ENCODE data around the gene PWP2.

The PWP2 gene

GRCh38 chr21:44082648-44083440 is 24.4 kb upstream of the PWP2 start:
- no peak for DNase-seq (ENCODE audit: low spot score)
- H3K4me1 ChIP-seq (ENCODE audit: insufficient read depth, poor library complexity, severe bottlenecking): no peaks in the 10 kb centered on the region
- H3K9me3 ChIP-seq (ENCODE audit: severe bottlenecking): no peaks in the 10 kb centered on the region
- no peak for ATAC-seq (ENCODE audit: low read depth)
- no peaks in the 10 kb centered on the region for H3K27me3 ChIP-seq (ENCODE audit: insufficient read depth, poor library complexity, severe bottlenecking)
- no peak for TF ChIP-seq CTCF (IDR thresholded peaks at IDR 0.05; ENCODE audit: poor library complexity, severe bottlenecking)
- H3K36me3 ChIP-seq (ENCODE audit: low read depth): peaks cover 82% of the 10 kb centered on the region
- no peak overlapping the region for H3K27ac ChIP-seq (ENCODE audit: poor library complexity, severe bottlenecking)
- H3K4me3 ChIP-seq (ENCODE audit: severe bottlenecking): no peak overlapping the region

DNA sequence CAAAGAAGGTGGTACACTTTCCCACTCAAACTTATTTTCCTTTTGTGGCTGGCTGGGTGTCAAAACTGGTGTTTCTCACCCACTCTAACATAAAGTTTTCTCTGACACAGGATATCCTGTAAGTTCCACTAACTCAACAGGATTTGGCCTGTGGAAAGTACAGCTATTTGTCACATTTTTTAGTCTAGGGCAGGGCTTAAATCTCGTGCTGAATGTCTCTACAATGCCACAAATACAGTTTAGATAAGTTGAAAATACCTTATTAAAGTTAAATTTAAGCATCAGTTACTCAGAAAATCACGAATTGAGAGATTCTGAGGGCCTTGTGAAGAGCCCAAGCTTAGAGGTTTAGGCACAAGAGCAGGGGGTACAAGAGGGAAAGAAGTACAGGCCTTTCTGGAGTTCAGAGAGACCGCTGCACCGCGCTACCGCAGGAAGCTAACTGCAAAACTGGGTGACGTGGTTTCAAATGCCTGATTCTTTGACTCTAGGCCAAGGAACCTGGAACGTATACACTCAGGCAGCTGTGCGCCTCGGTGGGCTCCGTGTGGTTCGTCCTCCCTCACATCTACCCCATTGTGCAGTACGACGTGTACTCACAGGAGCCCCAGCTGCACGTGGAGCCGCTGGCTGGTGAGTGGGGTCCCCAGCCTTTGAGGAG is 23.4 kb upstream of the PWP2 start:
- ATAC-seq (ENCODE audit: low read depth) (no peak), DNase-seq (ENCODE audit: low spot score) (no peak)
- Histone ChIP-seq H3K9me3 (ENCODE audit: severe bottlenecking) (no peaks in the 10 kb centered on the region), H3K4me1 (ENCODE audit: insufficient read depth, poor library complexity, severe bottlenecking) (no peaks in the 10 kb centered on the region), H3K27ac (ENCODE audit: poor library complexity, severe bottlenecking) (no peak overlapping the region), H3K27me3 (ENCODE audit: insufficient read depth, poor library complexity, severe bottlenecking) (no peaks in the 10 kb centered on the region), H3K4me3 (ENCODE audit: severe bottlenecking) (no peak overlapping the region), H3K36me3 (ENCODE audit: low read depth) (peaks cover 80% of the 10 kb centered on the region)
- TF ChIP-seq CTCF (IDR thresholded peaks at IDR 0.05; ENCODE audit: poor library complexity, severe bottlenecking): no peak

- Histone ChIP-seq H3K9me3 (ENCODE audit: severe bottlenecking) (no peaks in the 10 kb centered on the region), H3K4me1 (ENCODE audit: insufficient read depth, poor library complexity, severe bottlenecking) (no peaks in the 10 kb centered on the region), H3K27me3 (ENCODE audit: insufficient read depth, poor library complexity, severe bottlenecking) (no peaks in the 10 kb centered on the region), H3K4me3 (ENCODE audit: severe bottlenecking) (no peak overlapping the region), H3K36me3 (ENCODE audit: low read depth) (peaks cover 76% of the 10 kb centered on the region), H3K27ac (ENCODE audit: poor library complexity, severe bottlenecking) (no peak overlapping the region)
- TF ChIP-seq CTCF (IDR thresholded peaks at IDR 0.05; ENCODE audit: poor library complexity, severe bottlenecking): no peak
- ATAC-seq (ENCODE audit: low read depth): no peak
- no peak for DNase-seq (ENCODE audit: low spot score)
Measured at GRCh38 chr21:44084496-44085241, 22.5 kb upstream of the PWP2 start.

- H3K27ac ChIP-seq (ENCODE audit: poor library complexity, severe bottlenecking): no peak overlapping the region
- H3K4me1 ChIP-seq (ENCODE audit: insufficient read depth, poor library complexity, severe bottlenecking): no peaks in the 10 kb centered on the region
- H3K9me3 ChIP-seq (ENCODE audit: severe bottlenecking): no peaks in the 10 kb centered on the region
- TF ChIP-seq CTCF (IDR thresholded peaks at IDR 0.05; ENCODE audit: poor library complexity, severe bottlenecking): no peak
- H3K27me3 ChIP-seq (ENCODE audit: insufficient read depth, poor library complexity, severe bottlenecking): no peaks in the 10 kb centered on the region
- H3K36me3 ChIP-seq (ENCODE audit: low read depth): peaks cover 76% of the 10 kb centered on the region
- ATAC-seq (ENCODE audit: low read depth): no peak
- no peak overlapping the region for H3K4me3 ChIP-seq (ENCODE audit: severe bottlenecking)
- no peak for DNase-seq (ENCODE audit: low spot score)
Measured at GRCh38 chr21:44085491-44086321, 21.5 kb upstream of the PWP2 start.

Data from RWPE2 (cell line).